ENCODE data around the gene VPS39. TPM values are rescaled to one million over a fixed set of nuclear protein-coding genes. Genes with fewer than 3 reads are reported as not detected.

VPS39 gene
- total and polyA plus RNA-seq, 2 of the 13 experiments (the other 11 are each of a cell fraction or from before 2014, with no cell fraction given), result 22.9 to 32.0 TPM

DNA sequence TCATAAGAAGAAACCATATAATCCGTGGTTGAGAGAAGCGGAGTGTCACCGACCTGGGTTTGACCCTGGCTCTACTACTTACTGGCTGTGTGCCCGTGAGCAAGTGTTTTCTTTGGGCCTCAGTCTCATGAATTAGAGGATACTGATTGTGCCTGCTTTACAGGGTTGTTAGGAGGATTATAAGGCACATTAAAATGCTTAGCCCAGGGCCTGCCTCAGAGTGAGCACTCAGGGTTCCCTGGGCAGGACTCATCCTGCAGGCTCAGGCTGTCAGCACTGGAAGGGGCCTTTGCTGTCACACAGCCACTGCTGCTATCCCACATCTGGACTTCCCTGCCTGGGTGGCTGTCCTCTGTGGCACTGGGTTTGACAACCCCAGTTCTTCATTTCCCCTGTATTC, 56.4 kb downstream of the VPS39 start:
- CTCF ChIA-PET (ENCODE audit: low intra/inter-chr PET ratio, low total read pairs), result no interaction called here
- H3K79me2 ChIP-seq (ENCODE audit: insufficient read depth, low read length), result no peaks in the 10 kb centered on the region
- 45% methylated on average over 4 of the region's 4 CpGs for WGBS (ENCODE audit: low lambda C conversion rate)
- H4K20me1 ChIP-seq (ENCODE audit: insufficient read depth, low read length), result no peaks in the 10 kb centered on the region
- no TSS peak for BruUV-seq (replicated peaks)
- no peak overlapping the region for H3K4me3 ChIP-seq (replicated peaks in 1 of 3; ENCODE audit: insufficient read depth in 1 of 3, low read depth in 2 of 3, low read length in 3 of 3)
- no peak overlapping the region for H3K4me2 ChIP-seq (ENCODE audit: low read depth, low read length)
- H2AFZ ChIP-seq (ENCODE audit: low read length), result no peak overlapping the region
- no peak for FAIRE-seq
- TF ChIP-seq TBL1XR1 (IDR thresholded peaks at IDR 0.05; ENCODE audit: borderline replicate concordance, low read length, partially characterized antibody), result no peak
- no peak for TF ChIP-seq NFRKB (IDR thresholded peaks at IDR 0.05)
- TF ChIP-seq CREB1 (IDR thresholded peaks at IDR 0.05), result no peak
- TF ChIP-seq CREB1 (CRISPR knock-in tag; IDR thresholded peaks at IDR 0.05), result no peak
- TF ChIP-seq ZNF841 (CRISPR knock-in tag; IDR thresholded peaks at IDR 0.05; ENCODE audit: borderline replicate concordance), result no peak
- TF ChIP-seq ZFP36L1 (CRISPR knock-in tag; IDR thresholded peaks at IDR 0.05), result no peak
- no peak for TF ChIP-seq TSC22D2 (CRISPR knock-in tag; IDR thresholded peaks at IDR 0.05; ENCODE audit: borderline replicate concordance)
- POLR2A ChIA-PET, result no interaction called here
- H3K9ac ChIP-seq (ENCODE audit: insufficient read depth, low read depth, low read length), result no peak overlapping the region
- H3K27ac ChIP-seq (ENCODE audit: extremely low read length, insufficient read depth, low read length), result no peak overlapping the region
- intact Hi-C loops (cut with micrococcal nuclease; ENCODE audit: unreplicated experiment) (no loop called here), in situ Hi-C loops (cut with HindIII; ENCODE audit: extremely low pct_ligation_motif_present, low pct_unique_long_range_greater_than_20kb) (no loop called here)
- no peak for ATAC-seq
- peaks cover 65% of the 10 kb centered on the region for H3K4me1 ChIP-seq (ENCODE audit: insufficient read depth, low read length)
- no peaks in the 10 kb centered on the region for H3K36me3 ChIP-seq (replicated peaks in 1 of 2; ENCODE audit: control insufficient read depth in 1 of 2, insufficient read depth in 2 of 2, low read length in 2 of 2)
- H3K27me3 ChIP-seq (ENCODE audit: control insufficient read depth in 1 of 2, insufficient read depth in 2 of 2, low read length in 2 of 2), result peaks cover 1 to 19% of the 10 kb centered on the region in 2 experiments; a peak in 4 of 5 replicates
- no peak for DNase-seq (ENCODE audit: low spot score)
- H3K9me3 ChIP-seq (ENCODE audit: low read length), result no peaks in the 10 kb centered on the region

DNA sequence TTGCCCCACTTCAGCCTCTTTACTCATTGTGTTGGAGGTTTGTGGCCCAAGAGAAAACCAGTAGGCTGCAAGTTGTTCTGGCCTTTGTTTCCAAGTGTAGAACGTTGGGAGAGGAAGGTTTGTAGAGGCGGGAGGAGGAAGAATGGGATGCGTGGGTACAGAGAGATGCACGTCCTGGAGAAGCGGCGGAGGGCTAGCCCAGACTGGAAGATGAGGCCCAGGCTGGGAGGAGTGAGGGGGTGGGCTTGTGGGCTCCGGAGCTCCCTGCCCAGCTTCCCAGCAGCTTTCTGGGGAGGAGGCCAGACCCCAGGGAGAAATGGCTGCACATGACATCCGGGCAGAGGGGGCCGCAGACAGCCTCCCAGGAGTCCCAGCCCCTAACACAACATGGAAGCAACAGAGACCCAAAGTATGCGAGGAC, 57.0 kb downstream of the VPS39 start:
- BruUV-seq (replicated peaks), result no TSS peak
- 66% methylated on average over 9 of the region's 10 CpGs for WGBS (ENCODE audit: low lambda C conversion rate)

More for the DNA sequence above, 57.0 kb downstream of the VPS39 start:
- intact Hi-C loops (cut with micrococcal nuclease; ENCODE audit: unreplicated experiment), result no loop called here
- H3K36me3 ChIP-seq (replicated peaks in 1 of 2; ENCODE audit: control insufficient read depth in 1 of 2, insufficient read depth in 2 of 2, low read length in 2 of 2), result no peaks in the 10 kb centered on the region
- no peaks in the 10 kb centered on the region for H3K79me2 ChIP-seq (ENCODE audit: insufficient read depth, low read length)
- no peak overlapping the region for H3K4me3 ChIP-seq (replicated peaks in 1 of 3; ENCODE audit: insufficient read depth in 1 of 3, low read depth in 2 of 3, low read length in 3 of 3)
- no peak for FAIRE-seq
- H2AFZ ChIP-seq (ENCODE audit: low read length), result no peak overlapping the region
- in situ Hi-C loops (cut with HindIII; ENCODE audit: extremely low pct_ligation_motif_present, low pct_unique_long_range_greater_than_20kb), result no loop called here
- H3K9me3 ChIP-seq (ENCODE audit: low read length), result no peaks in the 10 kb centered on the region
- no peak overlapping the region for H3K9ac ChIP-seq (ENCODE audit: insufficient read depth, low read depth, low read length)
- no peak overlapping the region for H3K27ac ChIP-seq (ENCODE audit: extremely low read length, insufficient read depth, low read length)
- H4K20me1 ChIP-seq (ENCODE audit: insufficient read depth, low read length), result no peaks in the 10 kb centered on the region
- no peak for ATAC-seq
- POLR2A ChIA-PET, result no interaction called here
- no peak for TF ChIP-seq MAF1 (CRISPR knock-in tag; IDR thresholded peaks at IDR 0.05; ENCODE audit: borderline replicate concordance)
- TF ChIP-seq, protein P1, sequence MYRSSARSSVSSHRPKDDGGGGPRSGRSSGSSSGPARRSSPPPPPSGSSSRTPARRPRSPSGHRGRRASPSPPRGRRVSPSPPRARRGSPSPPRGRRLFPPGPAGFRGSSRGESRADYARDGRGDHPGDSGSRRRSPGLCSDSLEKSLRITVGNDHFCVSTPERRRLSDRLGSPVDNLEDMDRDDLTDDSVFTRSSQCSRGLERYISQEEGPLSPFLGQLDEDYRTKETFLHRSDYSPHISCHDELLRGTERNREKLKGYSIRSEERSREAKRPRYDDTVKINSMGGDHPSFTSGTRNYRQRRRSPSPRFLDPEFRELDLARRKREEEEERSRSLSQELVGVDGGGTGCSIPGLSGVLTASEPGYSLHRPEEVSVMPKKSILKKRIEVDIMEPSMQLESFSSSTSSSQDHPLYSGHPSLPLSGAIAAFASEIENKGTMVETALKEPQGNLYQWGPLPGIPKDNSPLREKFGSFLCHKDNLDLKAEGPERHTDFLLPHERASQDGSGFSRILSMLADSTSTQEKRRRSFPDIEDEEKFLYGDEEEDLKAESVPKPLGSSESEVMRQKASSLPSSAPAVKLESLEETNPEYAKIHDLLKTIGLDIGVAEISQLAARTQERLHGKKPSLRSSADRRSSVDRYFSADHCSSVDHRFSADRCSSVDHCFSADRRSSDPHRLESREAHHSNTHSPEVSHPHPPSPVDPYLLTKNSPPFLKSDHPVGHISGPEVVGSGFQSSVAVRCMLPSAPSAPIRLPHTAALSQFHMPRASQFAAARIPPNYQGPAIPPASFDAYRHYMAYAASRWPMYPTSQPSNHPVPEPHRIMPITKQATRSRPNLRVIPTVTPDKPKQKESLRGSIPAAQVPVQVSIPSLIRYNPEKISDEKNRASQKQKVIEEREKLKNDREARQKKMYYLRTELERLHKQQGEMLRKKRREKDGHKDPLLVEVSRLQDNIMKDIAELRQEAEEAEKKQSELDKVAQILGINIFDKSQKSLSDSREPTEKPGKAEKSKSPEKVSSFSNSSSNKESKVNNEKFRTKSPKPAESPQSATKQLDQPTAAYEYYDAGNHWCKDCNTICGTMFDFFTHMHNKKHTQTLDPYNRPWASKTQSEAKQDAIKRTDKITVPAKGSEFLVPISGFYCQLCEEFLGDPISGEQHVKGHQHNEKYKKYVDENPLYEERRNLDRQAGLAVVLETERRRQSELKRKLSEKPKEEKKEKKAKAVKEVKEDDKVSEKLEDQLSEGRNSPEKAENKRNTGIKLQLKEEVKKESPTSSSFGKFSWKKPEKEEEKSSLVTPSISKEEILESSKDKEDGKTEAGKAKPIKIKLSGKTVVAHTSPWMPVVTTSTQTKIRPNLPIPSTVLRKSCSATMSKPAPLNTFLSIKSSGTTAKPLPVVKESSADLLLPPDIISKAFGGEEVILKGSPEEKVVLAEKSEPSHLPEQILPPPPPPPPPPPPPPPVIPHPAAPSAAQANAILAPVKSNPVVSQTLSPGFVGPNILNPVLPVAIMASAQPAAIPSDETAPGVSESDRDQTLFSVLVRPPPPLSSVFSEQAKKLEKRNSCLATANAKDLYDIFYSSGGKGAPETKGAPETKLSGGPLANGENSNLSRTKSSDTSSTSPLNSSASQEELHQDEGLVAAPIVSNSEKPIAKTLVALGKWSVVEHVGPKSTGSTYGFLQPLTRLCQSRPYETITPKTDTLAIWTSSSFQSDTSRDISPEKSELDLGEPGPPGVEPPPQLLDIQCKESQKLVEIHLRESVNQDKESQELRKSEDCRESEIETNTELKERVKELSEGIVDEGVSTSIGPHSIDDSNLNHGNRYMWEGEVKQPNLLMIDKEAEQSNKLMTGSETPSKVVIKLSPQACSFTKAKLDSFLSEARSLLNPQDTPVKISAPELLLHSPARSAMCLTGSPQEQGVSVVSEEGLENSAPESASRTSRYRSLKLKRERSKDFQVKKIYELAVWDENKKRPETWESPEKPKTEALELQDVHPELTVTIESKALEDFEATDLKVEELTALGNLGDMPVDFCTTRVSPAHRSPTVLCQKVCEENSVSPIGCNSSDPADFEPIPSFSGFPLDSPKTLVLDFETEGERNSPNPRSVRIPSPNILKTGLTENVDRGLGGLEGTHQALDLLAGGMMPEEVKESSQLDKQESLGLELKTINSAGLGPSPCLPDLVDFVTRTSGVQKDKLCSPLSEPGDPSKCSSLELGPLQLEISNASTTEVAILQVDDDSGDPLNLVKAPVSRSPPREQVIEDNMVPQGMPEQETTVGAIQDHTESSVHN (CRISPR knock-in tag; IDR thresholded peaks at IDR 0.05), result no peak
- peaks cover 59% of the 10 kb centered on the region for H3K4me1 ChIP-seq (ENCODE audit: insufficient read depth, low read length)
- peaks cover 1 to 19% of the 10 kb centered on the region in 2 experiments; a peak in 4 of 5 replicates for H3K27me3 ChIP-seq (ENCODE audit: control insufficient read depth in 1 of 2, insufficient read depth in 2 of 2, low read length in 2 of 2)
- no peak for DNase-seq (ENCODE audit: low spot score)
- H3K4me2 ChIP-seq (ENCODE audit: low read depth, low read length), result no peak overlapping the region
- CTCF ChIA-PET (ENCODE audit: low intra/inter-chr PET ratio, low total read pairs), result no interaction called here

Data from HepG2 (cell line).